ENCODE measurements around the gene GUCY2F. TPM values are rescaled to one million over a fixed set of nuclear protein-coding genes. Genes with fewer than 3 reads are reported as not detected.

The GUCY2F gene
- total RNA-seq, 1 experiment from 2014 or later: not detected

DNA sequence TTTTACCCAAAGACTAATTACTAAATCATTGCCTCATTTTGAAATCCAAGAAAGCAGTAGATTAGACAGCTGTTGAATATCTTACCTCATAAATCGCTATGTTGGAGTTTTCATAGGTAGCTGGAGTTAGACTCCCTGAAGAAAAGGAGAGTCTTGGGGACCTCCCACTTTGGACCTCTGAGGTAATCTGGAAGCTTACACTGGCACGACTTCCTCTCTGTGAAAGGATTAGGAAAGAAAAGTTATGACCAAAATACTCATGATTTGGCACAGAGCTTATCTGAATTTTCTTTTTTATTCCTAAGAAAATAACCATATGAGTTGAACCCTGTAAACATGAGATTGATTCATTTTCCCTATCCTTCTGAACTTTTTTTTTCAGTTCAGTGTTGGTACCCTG lies 40.6 kb downstream of the GUCY2F start:
- BruUV-seq (replicated peaks): no TSS peak
- H4K20me1 ChIP-seq (ENCODE audit: insufficient read depth): no peaks in the 10 kb centered on the region

DNA sequence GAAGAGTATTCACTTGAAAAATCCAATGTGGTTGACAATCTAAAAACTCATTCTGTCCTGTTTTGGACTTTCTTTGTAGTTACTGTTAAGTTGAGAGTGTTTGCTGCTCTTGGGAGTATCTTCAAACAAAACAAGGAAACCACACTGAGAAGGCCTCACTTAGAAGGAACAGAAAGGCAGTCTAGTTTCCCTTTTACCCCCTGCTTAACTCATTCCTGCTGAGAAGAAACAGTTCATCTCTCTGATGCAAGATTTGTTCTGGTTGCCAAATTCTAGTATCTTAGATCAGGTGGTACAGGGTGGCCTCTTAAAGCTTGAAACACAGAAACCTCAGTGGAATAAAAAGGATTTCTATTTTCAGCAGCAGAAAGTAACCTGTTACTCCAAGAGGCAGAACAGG lies 41.4 kb downstream of the GUCY2F start:
- Histone ChIP-seq H3K27me3 (ENCODE audit: insufficient read depth, low read length) (no peaks in the 10 kb centered on the region), H3K4me1 (ENCODE audit: control insufficient read depth in 1 of 2, insufficient read depth in 2 of 2, low read length in 2 of 2) (no peaks in the 10 kb centered on the region), H3K27ac (ENCODE audit: low read depth, low read length) (no peak overlapping the region), H3K79me2 (ENCODE audit: insufficient read depth, low read length) (no peaks in the 10 kb centered on the region), H3K4me2 (ENCODE audit: low read length) (no peak overlapping the region), H3K9ac (ENCODE audit: low read length) (no peak overlapping the region), H4K20me1 (ENCODE audit: insufficient read depth) (no peaks in the 10 kb centered on the region), H3K9me2 (ENCODE audit: insufficient read depth) (no peaks in the 10 kb centered on the region), H3K9me3 (ENCODE audit: control insufficient read depth in 1 of 2, insufficient read depth in 1 of 2, low read depth in 1 of 2, low read length in 2 of 2) (no peaks in the 10 kb centered on the region), H2AFZ (ENCODE audit: low read depth, low read length, poor library complexity, severe bottlenecking) (no peak overlapping the region), H3K4me3 (replicated peaks in 1 of 2; ENCODE audit: low read depth in 1 of 2, low read length in 2 of 2) (no peak overlapping the region), H3K36me3 (ENCODE audit: control insufficient read depth in 1 of 2, insufficient read depth in 2 of 2, low read length in 2 of 2) (no peaks in the 10 kb centered on the region)
- no peak for DNase-seq (ENCODE audit: low read depth, low spot score)
- no peak for ATAC-seq
- intact Hi-C loops (cut with micrococcal nuclease): no loop called here
- ChIA-PET POLR2A (no interaction called here), RAD21 (ENCODE audit: low non-redundant PET in 1 of 2, low total read pairs in 2 of 2, uncharacterized antibody in 2 of 2, unreplicated experiment in 2 of 2) (no interaction called here), CTCF (no interaction called here)
- BruUV-seq (replicated peaks): no TSS peak
- TF ChIP-seq ZFX (IDR thresholded peaks at IDR 0.05) (no peak), CEBPB (IDR thresholded peaks at IDR 0.05; ENCODE audit: low read depth) (no peak), EGR1 (IDR thresholded peaks at IDR 0.05; ENCODE audit: low read depth) (no peak), TCF7L2 (IDR thresholded peaks at IDR 0.05; ENCODE audit: borderline replicate concordance, extremely low read depth, insufficient read depth, insufficient read length) (no peak), ZNF274 (IDR thresholded peaks at IDR 0.05; ENCODE audit: low read depth, low read length) (no peak), EZH2 (IDR thresholded peaks at IDR 0.05) (no peak), FOSL1 (IDR thresholded peaks at IDR 0.05; ENCODE audit: low read depth) (no peak), YY1 (IDR thresholded peaks at IDR 0.05; ENCODE audit: extremely low read depth, insufficient replicate concordance, low read depth, low read length) (no peak), SIN3A (IDR thresholded peaks at IDR 0.05; ENCODE audit: low read depth) (no peak), POLR2A (IDR thresholded peaks at IDR 0.05; ENCODE audit: borderline replicate concordance, extremely low read depth, insufficient read depth, insufficient read length) (no peak), ELF1 (IDR thresholded peaks at IDR 0.05; ENCODE audit: borderline replicate concordance, low read depth) (no peak)
- TF ChIP-seq, protein P1, sequence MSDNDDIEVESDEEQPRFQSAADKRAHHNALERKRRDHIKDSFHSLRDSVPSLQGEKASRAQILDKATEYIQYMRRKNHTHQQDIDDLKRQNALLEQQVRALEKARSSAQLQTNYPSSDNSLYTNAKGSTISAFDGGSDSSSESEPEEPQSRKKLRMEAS (IDR thresholded peaks at IDR 0.05): no peak
- TF ChIP-seq, protein P2, sequence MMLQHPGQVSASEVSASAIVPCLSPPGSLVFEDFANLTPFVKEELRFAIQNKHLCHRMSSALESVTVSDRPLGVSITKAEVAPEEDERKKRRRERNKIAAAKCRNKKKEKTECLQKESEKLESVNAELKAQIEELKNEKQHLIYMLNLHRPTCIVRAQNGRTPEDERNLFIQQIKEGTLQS (IDR thresholded peaks at IDR 0.05): no peak

More for the DNA sequence above, 40.6 kb downstream of the GUCY2F start:
- RAD21 ChIA-PET (ENCODE audit: low non-redundant PET in 1 of 2, low total read pairs in 2 of 2, uncharacterized antibody in 2 of 2, unreplicated experiment in 2 of 2): no interaction called here
- no peaks in the 10 kb centered on the region for H3K9me3 ChIP-seq (ENCODE audit: control insufficient read depth in 1 of 2, insufficient read depth in 1 of 2, low read depth in 1 of 2, low read length in 2 of 2)
- CTCF ChIA-PET: no interaction called here
- no peak overlapping the region for H3K27ac ChIP-seq (ENCODE audit: low read depth, low read length)
- H3K79me2 ChIP-seq (ENCODE audit: insufficient read depth, low read length): no peaks in the 10 kb centered on the region
- no peaks in the 10 kb centered on the region for H3K9me2 ChIP-seq (ENCODE audit: insufficient read depth)
- ATAC-seq: no peak
- intact Hi-C loops (cut with micrococcal nuclease): no loop called here
- H3K9ac ChIP-seq (ENCODE audit: low read length): no peak overlapping the region
- TF ChIP-seq SIN3A (IDR thresholded peaks at IDR 0.05; ENCODE audit: low read depth) (no peak), FOSL1 (IDR thresholded peaks at IDR 0.05; ENCODE audit: low read depth) (no peak), TCF7L2 (IDR thresholded peaks at IDR 0.05; ENCODE audit: borderline replicate concordance, extremely low read depth, insufficient read depth, insufficient read length) (no peak), SP1 (IDR thresholded peaks at IDR 0.05; ENCODE audit: low read depth) (no peak), POLR2AphosphoS5 (IDR thresholded peaks at IDR 0.05; ENCODE audit: low read depth, low read length) (no peak), ELF1 (IDR thresholded peaks at IDR 0.05; ENCODE audit: borderline replicate concordance, low read depth) (no peak), CBX3 (IDR thresholded peaks at IDR 0.05; ENCODE audit: low read depth) (no peak)
- TF ChIP-seq, protein P1 (IDR thresholded peaks at IDR 0.05): no peak
- TF ChIP-seq, protein P3, sequence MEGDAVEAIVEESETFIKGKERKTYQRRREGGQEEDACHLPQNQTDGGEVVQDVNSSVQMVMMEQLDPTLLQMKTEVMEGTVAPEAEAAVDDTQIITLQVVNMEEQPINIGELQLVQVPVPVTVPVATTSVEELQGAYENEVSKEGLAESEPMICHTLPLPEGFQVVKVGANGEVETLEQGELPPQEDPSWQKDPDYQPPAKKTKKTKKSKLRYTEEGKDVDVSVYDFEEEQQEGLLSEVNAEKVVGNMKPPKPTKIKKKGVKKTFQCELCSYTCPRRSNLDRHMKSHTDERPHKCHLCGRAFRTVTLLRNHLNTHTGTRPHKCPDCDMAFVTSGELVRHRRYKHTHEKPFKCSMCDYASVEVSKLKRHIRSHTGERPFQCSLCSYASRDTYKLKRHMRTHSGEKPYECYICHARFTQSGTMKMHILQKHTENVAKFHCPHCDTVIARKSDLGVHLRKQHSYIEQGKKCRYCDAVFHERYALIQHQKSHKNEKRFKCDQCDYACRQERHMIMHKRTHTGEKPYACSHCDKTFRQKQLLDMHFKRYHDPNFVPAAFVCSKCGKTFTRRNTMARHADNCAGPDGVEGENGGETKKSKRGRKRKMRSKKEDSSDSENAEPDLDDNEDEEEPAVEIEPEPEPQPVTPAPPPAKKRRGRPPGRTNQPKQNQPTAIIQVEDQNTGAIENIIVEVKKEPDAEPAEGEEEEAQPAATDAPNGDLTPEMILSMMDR (IDR thresholded peaks at IDR 0.05 in 2 of 3, conservative IDR thresholded peaks at IDR 0.05 in 1 of 3; ENCODE audit: borderline replicate concordance in 1 of 3, insufficient read depth in 1 of 3, low read depth in 2 of 3, low read length in 2 of 3): no peak
- H3K36me3 ChIP-seq (ENCODE audit: control insufficient read depth in 1 of 2, insufficient read depth in 2 of 2, low read length in 2 of 2): no peaks in the 10 kb centered on the region
- POLR2A ChIA-PET: no interaction called here
- H3K4me2 ChIP-seq (ENCODE audit: low read length): no peak overlapping the region
- no peaks in the 10 kb centered on the region for H3K27me3 ChIP-seq (ENCODE audit: insufficient read depth, low read length)
- no peaks in the 10 kb centered on the region for H3K4me1 ChIP-seq (ENCODE audit: control insufficient read depth in 1 of 2, insufficient read depth in 2 of 2, low read length in 2 of 2)
- H2AFZ ChIP-seq (ENCODE audit: low read depth, low read length, poor library complexity, severe bottlenecking): no peak overlapping the region
- DNase-seq (ENCODE audit: low read depth, low spot score): no peak
- no peak overlapping the region for H3K4me3 ChIP-seq (replicated peaks in 1 of 2; ENCODE audit: low read depth in 1 of 2, low read length in 2 of 2)
